H1 (cell line): ENCODE measurements around the gene GRM1. TPM values are rescaled to one million over a fixed set of nuclear protein-coding genes. Genes with fewer than 3 reads are reported as not detected.
A peak's percentile ranks its signal among the peaks of the same experiment; 100 is the strongest.

Experiments used
- CTCF ChIA-PET: fragments of 300-600 bp; sonication (Branson Sonifier 250); formaldehyde crosslinking; loops from one replicate; lab custom pipeline; 2021; ENCODE audit not compliant: partially characterized antibody; lab: Charles Lee
- POLR2A ChIA-PET: fragments of 300-600 bp; sonication (Branson Sonifier 250); formaldehyde crosslinking; loops from one replicate; lab custom pipeline; 2021; ENCODE audit warnings: inconsistent platforms; ENCODE audit not compliant: partially characterized antibody; lab: Charles Lee
- DNase-seq, 2 experiments: peaks; one replicate each; pipeline versions ENCODE4 v3.0.0 to v3.0.0-alpha.2; 2010 to 2022; ENCODE audit warnings: low spot score in 2 of 2, low read depth in 1 of 2, mixed read lengths in 1 of 2
- FAIRE-seq: peaks from 2 replicates; lab custom pipeline; 2011; peaks lifted over from hg19 to GRCh38; lab: Jason Lieb, UNC
- H2AFZ ChIP-seq: 2 replicates; pipeline ENCODE4 v1.8.1; 2012; ENCODE audit warnings: low read length, inconsistent platforms
- H2AK5ac ChIP-seq: 2 replicates; pipeline ENCODE4 v1.6.1; 2013; ENCODE audit warnings: low read depth, low read length
- H2BK120ac ChIP-seq: replicated peaks from 2 replicates; pipeline ENCODE3; 2013; ENCODE audit warnings: low read depth, low read length, inconsistent platforms
- H2BK12ac ChIP-seq: 2 replicates; pipeline ENCODE4 v1.6.1; 2013; ENCODE audit warnings: low read depth, low read length
- H2BK15ac ChIP-seq: 2 replicates; pipeline ENCODE4 v1.6.1; 2013; ENCODE audit warnings: low read length
- H2BK20ac ChIP-seq: 2 replicates; pipeline ENCODE4 v1.6.1; 2013; ENCODE audit warnings: low read length
- H2BK5ac ChIP-seq: 2 replicates; pipeline ENCODE4 v1.6.1; 2013; ENCODE audit warnings: low read depth, low read length
- H3K14ac ChIP-seq: 2 replicates; pipeline ENCODE4 v1.6.1; 2013; ENCODE audit warnings: inconsistent platforms; ENCODE audit not compliant: insufficient read length
- H3K18ac ChIP-seq: 2 replicates; pipeline ENCODE4 v1.6.1; 2013; ENCODE audit warnings: low read length; ENCODE audit errors: extremely low read depth
- H3K23ac ChIP-seq: 2 replicates; pipeline ENCODE4 v1.6.1; 2013; ENCODE audit warnings: inconsistent platforms; ENCODE audit not compliant: insufficient read length
- H3K23me2 ChIP-seq: 2 replicates; pipeline ENCODE4 v1.6.1; 2013; ENCODE audit warnings: low read depth, low read length
- H3K27ac ChIP-seq: 2 replicates; pipeline ENCODE4 v1.6.1; 2011; ENCODE audit warnings: low read depth, low read length, inconsistent platforms
- H3K27me3 ChIP-seq, 4 experiments: replicated peaks in 1 of 4; 1 replicate in 1 of 4; 2 replicates in 3 of 4; pipeline versions ENCODE4 v1.6.1 to v1.8.1; 2011 to 2013; ENCODE audit warnings: low read length in 3 of 4, mild to moderate bottlenecking in 3 of 4, inconsistent platforms in 2 of 4, mixed read lengths in 2 of 4, moderate library complexity in 1 of 4; ENCODE audit not compliant: control insufficient read depth in 3 of 4, insufficient read depth in 3 of 4; ENCODE audit errors: extremely low read depth in 1 of 4
- H3K36me3 ChIP-seq, 4 experiments: 2 replicates each; pipeline versions ENCODE4 v1.6.1 to v1.8.1; 2011 to 2013; ENCODE audit warnings: mild to moderate bottlenecking in 4 of 4, low read length in 3 of 4, moderate library complexity in 2 of 4, control low read depth in 1 of 4, inconsistent platforms in 1 of 4; ENCODE audit not compliant: insufficient read depth in 4 of 4, control insufficient read depth in 2 of 4
- H3K4ac ChIP-seq: replicated peaks from 2 replicates; pipeline ENCODE3; 2013; ENCODE audit warnings: low read length, low read depth, mixed read lengths, inconsistent platforms; ENCODE audit not compliant: insufficient read length
- H3K4me1 ChIP-seq, 4 experiments: replicated peaks in 1 of 4; 1 replicate in 1 of 4; 2 replicates in 3 of 4; pipeline versions ENCODE4 v1.6.1 to v1.8.1; 2011 to 2013; ENCODE audit warnings: low read length in 3 of 4, inconsistent platforms in 2 of 4, mixed read lengths in 1 of 4; ENCODE audit not compliant: insufficient read depth in 4 of 4, control insufficient read depth in 3 of 4
- H3K4me2 ChIP-seq, 2 experiments: 2 replicates each; pipeline versions ENCODE4 v1.6.1 to v1.8.1; 2011 to 2013; ENCODE audit warnings: low read depth in 2 of 2, low read length in 2 of 2, control low read depth in 1 of 2, inconsistent platforms in 1 of 2, mild to moderate bottlenecking in 1 of 2; ENCODE audit not compliant: insufficient read depth in 1 of 2
- H3K4me3 ChIP-seq, 4 experiments: fragments of 200-600, 300-600 bp in 1 of 4; sonication (generic), shearing (Covaris generic), sonication (Bioruptor Twin) in 1 of 4; 2 replicates each; pipeline versions ENCODE4 v1.5.1 to v1.8.1; 2011 to 2016; ENCODE audit warnings: low read length in 4 of 4, low read depth in 3 of 4, control low read depth in 2 of 4, inconsistent platforms in 2 of 4, mild to moderate bottlenecking in 2 of 4, mixed read lengths in 1 of 4, moderate library complexity in 1 of 4; ENCODE audit not compliant: insufficient read depth in 2 of 4; ENCODE audit errors: extremely low read depth in 1 of 4
- H3K56ac ChIP-seq: replicated peaks from 2 replicates; pipeline ENCODE3; 2013; ENCODE audit warnings: low read depth, mild to moderate bottlenecking, mixed read lengths, low read length, inconsistent platforms; ENCODE audit not compliant: insufficient read length
- H3K79me1 ChIP-seq: 2 replicates; pipeline ENCODE4 v1.6.1; 2013; ENCODE audit warnings: low read depth, low read length, control low read depth
- H3K79me2 ChIP-seq, 2 experiments: 2 replicates each; pipeline versions ENCODE4 v1.6.1 to v1.8.1; 2012 to 2013; ENCODE audit warnings: low read length in 2 of 2, mild to moderate bottlenecking in 2 of 2, inconsistent platforms in 1 of 2; ENCODE audit not compliant: insufficient read depth in 2 of 2, control insufficient read depth in 1 of 2
- H3K9ac ChIP-seq, 4 experiments: replicated peaks in 1 of 4; 1 replicate in 1 of 4; 2 replicates in 3 of 4; pipeline versions ENCODE4 v1.6.1 to v1.8.1; 2011 to 2013; ENCODE audit warnings: low read depth in 3 of 4, low read length in 3 of 4, control low read depth in 2 of 4, mild to moderate bottlenecking in 2 of 4, moderate library complexity in 2 of 4, inconsistent platforms in 1 of 4; ENCODE audit errors: extremely low read depth in 1 of 4
- H3K9me3 ChIP-seq, 2 experiments: 2 replicates each; pipeline versions ENCODE4 v1.6.1 to v1.8.1; 2012 to 2013; ENCODE audit warnings: mild to moderate bottlenecking in 2 of 2, moderate library complexity in 2 of 2, control low read depth in 1 of 2, inconsistent platforms in 1 of 2, low read depth in 1 of 2, low read length in 1 of 2, mixed read lengths in 1 of 2; ENCODE audit not compliant: insufficient read depth in 2 of 2
- H4K20me1 ChIP-seq, 2 experiments: replicated peaks in 1 of 2; 2 replicates each; pipeline versions ENCODE3 to v1.8.1; 2011 to 2013; ENCODE audit warnings: inconsistent platforms in 2 of 2, low read length in 2 of 2, mild to moderate bottlenecking in 1 of 2; ENCODE audit not compliant: insufficient read depth in 2 of 2, control insufficient read depth in 1 of 2
- H4K5ac ChIP-seq: 2 replicates; pipeline ENCODE4 v1.6.1; 2013; ENCODE audit warnings: low read length, low read depth, mixed read lengths, inconsistent platforms; ENCODE audit not compliant: insufficient read length
- H4K8ac ChIP-seq: 2 replicates; pipeline ENCODE4 v1.8.0; 2013; ENCODE audit warnings: mild to moderate bottlenecking, moderate library complexity, low read length, inconsistent platforms; ENCODE audit not compliant: insufficient read depth; ENCODE audit errors: extremely low read depth
- H4K91ac ChIP-seq: replicated peaks from 2 replicates; pipeline ENCODE3; 2013; ENCODE audit warnings: low read length, mixed read lengths, inconsistent platforms; ENCODE audit not compliant: insufficient read length
- ATF2 ChIP-seq: IDR thresholded peaks from 2 replicates; pipeline ENCODE4 v1.6.1; 2012; ENCODE audit warnings: low read length, inconsistent platforms
- ATF3 ChIP-seq: IDR thresholded peaks from 2 replicates; pipeline ENCODE4 v1.6.1; 2011; ENCODE audit warnings: low read depth, mild to moderate bottlenecking, low read length; ENCODE audit not compliant: insufficient read depth
- BRCA1 ChIP-seq: IDR thresholded peaks from 2 replicates; pipeline ENCODE4 v1.6.1; 2012; ENCODE audit warnings: low read depth, low read length, improper control_type of control experiment
- EZH2 ChIP-seq: fragments of 200-600 bp; sonication (generic); IDR thresholded peaks from 2 replicates; pipeline ENCODE4 v1.7.1; 2012; ENCODE audit warnings: low read depth, mild to moderate bottlenecking, moderate library complexity, low read length, inconsistent platforms; ENCODE audit not compliant: severe bottlenecking
- GTF2F1 ChIP-seq: IDR thresholded peaks from 2 replicates; pipeline ENCODE4 v1.6.1; 2012; ENCODE audit warnings: low read depth, low read length, improper control_type of control experiment, borderline replicate concordance
- PHF8 ChIP-seq: fragments of 200-600 bp; sonication (generic); conservative IDR thresholded peaks from 2 replicates; pipeline ENCODE4 v1.7.1; 2012; ENCODE audit warnings: low read depth, mild to moderate bottlenecking, inconsistent platforms, low read length, moderate library complexity
- POLR2AphosphoS5 ChIP-seq: IDR thresholded peaks from 2 replicates; pipeline ENCODE4 v1.6.1; 2011; ENCODE audit warnings: low read depth, low read length
- RFX5 ChIP-seq: IDR thresholded peaks from 2 replicates; pipeline ENCODE4 v1.6.1; 2011; ENCODE audit warnings: low read depth, low read length, improper control_type of control experiment, borderline replicate concordance
- RXRA ChIP-seq: IDR thresholded peaks from 2 replicates; pipeline ENCODE4 v1.6.1; 2011; ENCODE audit warnings: low read depth, mild to moderate bottlenecking, low read length, moderate library complexity; ENCODE audit not compliant: insufficient read depth
- SAP30 ChIP-seq: fragments of 300-600 bp; sonication (generic); IDR thresholded peaks from 2 replicates; pipeline ENCODE4 v1.7.1; 2012; ENCODE audit warnings: low read length, moderate library complexity, mild to moderate bottlenecking, inconsistent platforms; ENCODE audit not compliant: insufficient read depth, insufficient replicate concordance
- SP1 ChIP-seq: IDR thresholded peaks from 2 replicates; pipeline ENCODE4 v1.6.1; 2011; ENCODE audit warnings: low read depth, low read length
- SP4 ChIP-seq: IDR thresholded peaks from 2 replicates; pipeline ENCODE4 v1.6.1; 2012; ENCODE audit warnings: low read length, inconsistent platforms
- WGBS, 2 experiments: shearing (Covaris generic) in 1 of 2; methylation state at CpG; one replicate each; pipeline versions ENCODE4 v1.1.6 to v1.1.7; 2013 to 2015; ENCODE audit warnings: low lambda C conversion rate in 2 of 2, mixed read lengths in 2 of 2, inconsistent platforms in 1 of 2, low coverage in 1 of 2, missing lambda C conversion rate in 1 of 2; ENCODE audit not compliant: insufficient replicate concordance in 2 of 2, insufficient coverage in 1 of 2, insufficient read length in 1 of 2; ENCODE audit errors: extremely low coverage in 1 of 2, missing lambda C conversion rate in 1 of 2; 5-methylcytosine and 5-hydroxymethylcytosine counted together
- polyA plus RNA-seq, 7 experiments: library from polyadenylated mRNA; depleted of rRNA in 3 of 7; stranded (reverse) in 5 of 7; unstranded in 2 of 7; fragments of >200 nt in 5 of 7; fragments of 200-250 nt in 2 of 7; gene quantifications; 1 replicate in 5 of 7; 2 replicates in 1 of 7; 4 replicates in 1 of 7; pipeline versions ENCODE4 v1.2.1 to v1.2.3, GENCODE V29; 2011 to 2013; ENCODE audit warnings: missing spikeins in 2 of 7, mixed read lengths in 2 of 7
- total RNA-seq: library from RNA; stranded (reverse); fragmentation: NEBNext Ultra II Directional; extraction: Animal tissue kit (Norgen Biotek cat#: 25700); gene quantifications from 2 replicates; pipeline ENCODE4 v1.2.1, GENCODE V29; 2021

Gene GRM1
- total and polyA plus RNA-seq, 2 of the 8 experiments (the other 6 are each of a cell fraction or from before 2014, with no cell fraction given), result 0.15 to 1.3 TPM

- H2BK12ac ChIP-seq, result no peak overlapping the region
- H3K79me2 ChIP-seq, result no peaks in the 10 kb centered on the region
- H3K4me1 ChIP-seq, result peaks cover 0 to 3% (median 1%) of the 10 kb centered on the region in 4 experiments; a peak in 3 of 7 replicates
- no peaks in the 10 kb centered on the region for H3K79me1 ChIP-seq
- FAIRE-seq (no peak), DNase-seq (no peak)
- no peak overlapping the region for H3K14ac ChIP-seq
- H3K9me3 ChIP-seq, result no peaks in the 10 kb centered on the region; a peak in 2 of 4 replicates
- no peak overlapping the region for H3K27ac ChIP-seq
- no peaks in the 10 kb centered on the region for H4K20me1 ChIP-seq
- no peak overlapping the region for H3K4me2 ChIP-seq
- H2BK5ac ChIP-seq, result no peak overlapping the region
- H3K4ac ChIP-seq, result no peak overlapping the region
- H3K56ac ChIP-seq, result no peak overlapping the region
- H2AFZ ChIP-seq, result 0 out of 2 replicates have a peak overlapping the region, but pooled peaks have one; percentile 15
- H4K91ac ChIP-seq, result no peak overlapping the region
- no peak overlapping the region for H4K5ac ChIP-seq
- H3K23me2 ChIP-seq, result no peaks in the 10 kb centered on the region
- ChIA-PET CTCF (no interaction called here), POLR2A (no interaction called here)
- no peak overlapping the region for H4K8ac ChIP-seq
- no peak overlapping the region for H2AK5ac ChIP-seq
- no peak overlapping the region for H3K4me3 ChIP-seq
- WGBS, 2 experiments, result 72% methylated on average over 3 of the region's 3 CpGs; no CpG with 5 or more reads in 1 of the 2 experiments
- H2BK120ac ChIP-seq, result no peak overlapping the region
- no peak overlapping the region for H2BK15ac ChIP-seq
- no peak overlapping the region for H2BK20ac ChIP-seq
- H3K9ac ChIP-seq, result no peak overlapping the region
- no peak overlapping the region for H3K18ac ChIP-seq
- H3K27me3 ChIP-seq, result no peaks in the 10 kb centered on the region
- no peak overlapping the region for H3K23ac ChIP-seq
- H3K36me3 ChIP-seq, result no peaks in the 10 kb centered on the region
- no peak for TF ChIP-seq RXRA
- no peak for TF ChIP-seq SAP30
- TF ChIP-seq EZH2, result no peak
- no peak for TF ChIP-seq POLR2AphosphoS5
- no peak for TF ChIP-seq ATF2
- no peak for TF ChIP-seq GTF2F1
- TF ChIP-seq BRCA1, result no peak
- no peak for TF ChIP-seq RFX5
- no peak for TF ChIP-seq SP1
- no peak for TF ChIP-seq PHF8
- no peak for TF ChIP-seq ATF3
- TF ChIP-seq SP4, result no peak
Measured at GRCh38 chr6:146336191-146336590, 307.3 kb downstream of the GRM1 start.
